ENCODE results near the gene KCNMA1.

DNA sequence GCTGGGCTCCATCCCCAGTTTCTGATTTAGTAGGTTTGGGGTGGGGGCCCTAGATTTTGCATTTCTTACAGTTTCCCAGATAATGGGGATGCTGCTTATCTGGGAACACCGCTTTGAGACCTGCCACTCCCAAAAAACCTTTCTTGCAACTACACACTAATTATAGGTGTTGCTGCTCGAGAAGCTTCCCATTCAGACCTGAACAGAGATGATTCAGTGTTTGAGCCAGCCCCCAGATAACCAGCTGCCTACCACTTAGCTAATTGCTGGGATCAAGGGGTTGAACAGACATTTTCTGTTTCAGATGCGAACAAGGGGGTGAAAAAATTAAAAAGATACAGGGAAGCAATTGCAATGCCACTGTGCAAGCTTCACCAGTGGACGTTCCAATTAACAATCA, 448.5 kb downstream of the KCNMA1 start:
- TF ChIP-seq, protein P1, sequence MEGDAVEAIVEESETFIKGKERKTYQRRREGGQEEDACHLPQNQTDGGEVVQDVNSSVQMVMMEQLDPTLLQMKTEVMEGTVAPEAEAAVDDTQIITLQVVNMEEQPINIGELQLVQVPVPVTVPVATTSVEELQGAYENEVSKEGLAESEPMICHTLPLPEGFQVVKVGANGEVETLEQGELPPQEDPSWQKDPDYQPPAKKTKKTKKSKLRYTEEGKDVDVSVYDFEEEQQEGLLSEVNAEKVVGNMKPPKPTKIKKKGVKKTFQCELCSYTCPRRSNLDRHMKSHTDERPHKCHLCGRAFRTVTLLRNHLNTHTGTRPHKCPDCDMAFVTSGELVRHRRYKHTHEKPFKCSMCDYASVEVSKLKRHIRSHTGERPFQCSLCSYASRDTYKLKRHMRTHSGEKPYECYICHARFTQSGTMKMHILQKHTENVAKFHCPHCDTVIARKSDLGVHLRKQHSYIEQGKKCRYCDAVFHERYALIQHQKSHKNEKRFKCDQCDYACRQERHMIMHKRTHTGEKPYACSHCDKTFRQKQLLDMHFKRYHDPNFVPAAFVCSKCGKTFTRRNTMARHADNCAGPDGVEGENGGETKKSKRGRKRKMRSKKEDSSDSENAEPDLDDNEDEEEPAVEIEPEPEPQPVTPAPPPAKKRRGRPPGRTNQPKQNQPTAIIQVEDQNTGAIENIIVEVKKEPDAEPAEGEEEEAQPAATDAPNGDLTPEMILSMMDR (IDR thresholded peaks at IDR 0.05), result no peak
- TF ChIP-seq POLR2A (IDR thresholded peaks at IDR 0.05), result no peak
